Naive thymus-derived CD8-positive, alpha-beta T cell (primary cell): Measurements from ENCODE around the gene TIFAB. TPM values are rescaled to one million over a fixed set of nuclear protein-coding genes. Genes with fewer than 3 reads are reported as not detected.

ENCODE experiments used
- ATAC-seq, 2 donors: fragments of 150-1000 bp; cut with Tn5 transposase in 1 of 2; sonication (Bioruptor Pico), chemical (Tn5 transposase) in 1 of 2; 1 replicate in 1 of 2; 2 replicates in 1 of 2; pipeline ENCODE4 v1.10.0; 2021; ENCODE audit warnings: mild to moderate bottlenecking in 2 of 2, moderate library complexity in 2 of 2
- POLR2A ChIA-PET: fragments of 350-600 bp; sonication (Branson Sonifier 250); formaldehyde crosslinking; loops from one replicate; lab custom pipeline; 2021; ENCODE audit warnings: antibody characterized with exemption; lab: Charles Lee
- DNase-seq, 10 donors: peaks; one replicate each; pipeline versions ENCODE4 v3.0.0 to v3.0.0-alpha.2; 2020 to 2022
- H3K27ac Mint-ChIP-seq, 10 donors: one replicate each; pipeline ENCODE4 v1.8.0; 2020 to 2022; ENCODE audit warnings: mild to moderate bottlenecking in 10 of 10, mixed read lengths in 10 of 10, moderate library complexity in 4 of 10, inconsistent platforms in 1 of 10
- H3K27me3 Mint-ChIP-seq, 5 donors: one replicate each; pipeline ENCODE4 v1.8.0; 2021 to 2022; ENCODE audit warnings: mixed read lengths in 5 of 5
- H3K36me3 Mint-ChIP-seq, 3 donors: one replicate each; pipeline ENCODE4 v1.8.0; 2020 to 2022; ENCODE audit warnings: mixed read lengths in 3 of 3, mild to moderate bottlenecking in 2 of 3, inconsistent platforms in 1 of 3
- H3K4me1 Mint-ChIP-seq, 4 donors: one replicate each; pipeline ENCODE4 v1.8.0; 2021 to 2022; ENCODE audit warnings: mixed read lengths in 4 of 4
- H3K4me3 Mint-ChIP-seq, 10 donors: one replicate each; pipeline ENCODE4 v1.8.0; 2020 to 2022; ENCODE audit warnings: mild to moderate bottlenecking in 10 of 10, mixed read lengths in 10 of 10, moderate library complexity in 6 of 10, inconsistent platforms in 1 of 10
- H3K9me3 Mint-ChIP-seq, 9 donors: one replicate each; pipeline ENCODE4 v1.8.0; 2020 to 2022; ENCODE audit warnings: mixed read lengths in 9 of 9, mild to moderate bottlenecking in 3 of 9, inconsistent platforms in 1 of 9, moderate library complexity in 1 of 9
- polyA plus RNA-seq, 3 donors: library from polyadenylated mRNA; unstranded; fragments of 300-500 nt; fragmentation: Illumina TruSeq; gene quantifications; one replicate each; pipeline ENCODE4 v1.2.3, GENCODE V29; 2021
- total RNA-seq, 8 experiments: library from RNA in 2 of 8; stranded (reverse) in 2 of 8; gene quantifications; one replicate each; pipeline ENCODE4 v1.2.3 and lab custom pipeline; 2021 to 2026

TIFAB gene
- total and polyA plus RNA-seq, 5 experiments from 2014 or later, result not detected

- POLR2A ChIA-PET, result no interaction called here
- no peaks in the 10 kb centered on the region for H3K9me3 Mint-ChIP-seq
- DNase-seq (no peak), ATAC-seq (no peak)
- H3K4me3 Mint-ChIP-seq, result no peak overlapping the region
- peaks cover 5 to 26% (median 18%) of the 10 kb centered on the region in 5 donors for H3K27me3 Mint-ChIP-seq
- no peak overlapping the region for H3K27ac Mint-ChIP-seq
- no peaks in the 10 kb centered on the region for H3K36me3 Mint-ChIP-seq
- H3K4me1 Mint-ChIP-seq, result no peaks in the 10 kb centered on the region
Measured at GRCh38 chr5:135478938-135479337, 26.8 kb upstream of the TIFAB start.

- no peaks in the 10 kb centered on the region for H3K9me3 Mint-ChIP-seq
- ATAC-seq (no peak), DNase-seq (no peak)
- H3K4me1 Mint-ChIP-seq, result no peaks in the 10 kb centered on the region
- no peak overlapping the region for H3K27ac Mint-ChIP-seq
- H3K36me3 Mint-ChIP-seq, result no peaks in the 10 kb centered on the region
- peaks cover 5 to 22% (median 18%) of the 10 kb centered on the region in 5 donors for H3K27me3 Mint-ChIP-seq
- H3K4me3 Mint-ChIP-seq, result no peak overlapping the region
- POLR2A ChIA-PET, result no interaction called here
Measured at GRCh38 chr5:135477613-135478066, 25.5 kb upstream of the TIFAB start.

- Mint-ChIP-seq H3K4me1 (no peaks in the 10 kb centered on the region), H3K36me3 (no peaks in the 10 kb centered on the region), H3K27me3 (peaks cover 8 to 23% (median 21%) of the 10 kb centered on the region in 5 donors), H3K9me3 (no peaks in the 10 kb centered on the region), H3K27ac (peak overlapping the region in 1 of 10 donors; percentile 26), H3K4me3 (no peak overlapping the region)
- DNase-seq (no peak), ATAC-seq (no peak)
- POLR2A ChIA-PET, result no interaction called here
Measured at GRCh38 chr5:135476615-135477581, 24.7 kb upstream of the TIFAB start.

- no peak for DNase-seq
- H3K4me3 Mint-ChIP-seq, result no peak overlapping the region
- POLR2A ChIA-PET, result no interaction called here
Measured at GRCh38 chr5:135473956-135474670, 22.0 kb upstream of the TIFAB start.

GRCh38 chr5:135472141-135472540 is 20.0 kb upstream of the TIFAB start:
- Mint-ChIP-seq H3K4me1 (no peaks in the 10 kb centered on the region), H3K27ac (no peak overlapping the region), H3K27me3 (peaks cover 7 to 41% (median 19%) of the 10 kb centered on the region in 5 donors), H3K9me3 (no peaks in the 10 kb centered on the region), H3K36me3 (no peaks in the 10 kb centered on the region), H3K4me3 (no peak overlapping the region)
- ATAC-seq (no peak), DNase-seq (no peak)
- POLR2A ChIA-PET, result no interaction called here

More at GRCh38 chr5:135473956-135474670, 22.0 kb upstream of the TIFAB start:
- Mint-ChIP-seq H3K27ac (no peak overlapping the region), H3K9me3 (no peaks in the 10 kb centered on the region), H3K27me3 (peaks cover 5 to 29% (median 12%) of the 10 kb centered on the region in 5 donors), H3K4me1 (no peaks in the 10 kb centered on the region), H3K36me3 (no peaks in the 10 kb centered on the region)
- ATAC-seq, result no peak

- H3K27ac Mint-ChIP-seq, result no peak overlapping the region
- H3K9me3 Mint-ChIP-seq, result no peaks in the 10 kb centered on the region
- POLR2A ChIA-PET, result no interaction called here
- peaks cover 6 to 44% (median 20%) of the 10 kb centered on the region in 5 donors for H3K27me3 Mint-ChIP-seq
- DNase-seq (no peak), ATAC-seq (no peak)
- H3K36me3 Mint-ChIP-seq, result no peaks in the 10 kb centered on the region
- H3K4me1 Mint-ChIP-seq, result peaks cover 0 to under 1% (median 0%) of the 10 kb centered on the region in 4 donors
- no peak overlapping the region for H3K4me3 Mint-ChIP-seq
Measured at GRCh38 chr5:135471726-135472125, 19.6 kb upstream of the TIFAB start.

GRCh38 chr5:135469911-135470310 is 17.8 kb upstream of the TIFAB start:
- H3K27me3 Mint-ChIP-seq, result peaks cover 11 to 53% (median 32%) of the 10 kb centered on the region in 5 donors
- no peaks in the 10 kb centered on the region for H3K36me3 Mint-ChIP-seq
- ATAC-seq (no peak), DNase-seq (no peak)
- H3K9me3 Mint-ChIP-seq, result no peaks in the 10 kb centered on the region
- H3K27ac Mint-ChIP-seq, result no peak overlapping the region
- no peak overlapping the region for H3K4me3 Mint-ChIP-seq
- peaks cover 4 to 13% (median 8%) of the 10 kb centered on the region in 4 donors for H3K4me1 Mint-ChIP-seq
- POLR2A ChIA-PET, result no interaction called here

GRCh38 chr5:135468541-135468940 is 16.4 kb upstream of the TIFAB start:
- Mint-ChIP-seq H3K9me3 (no peaks in the 10 kb centered on the region), H3K27me3 (peaks cover 14 to 63% (median 34%) of the 10 kb centered on the region in 5 donors), H3K4me3 (no peak overlapping the region), H3K36me3 (no peaks in the 10 kb centered on the region), H3K4me1 (peaks cover 4 to 13% (median 8%) of the 10 kb centered on the region in 4 donors), H3K27ac (no peak overlapping the region)
- DNase-seq (no peak), ATAC-seq (no peak)
- POLR2A ChIA-PET, result no interaction called here

- Mint-ChIP-seq H3K4me3 (peak overlapping the region in 1 of 10 donors; percentile 8), H3K4me1 (peaks cover 4 to 13% (median 8%) of the 10 kb centered on the region in 4 donors), H3K9me3 (no peaks in the 10 kb centered on the region), H3K27ac (no peak overlapping the region), H3K36me3 (no peaks in the 10 kb centered on the region), H3K27me3 (peaks cover 14 to 65% (median 34%) of the 10 kb centered on the region in 5 donors)
- ATAC-seq (no peak), DNase-seq (peak in 1 of 10 donors; percentile 32)
- POLR2A ChIA-PET, result no interaction called here
Measured at GRCh38 chr5:135467871-135468485, 15.8 kb upstream of the TIFAB start.

GRCh38 chr5:135467051-135467625 is 15.0 kb upstream of the TIFAB start:
- DNase-seq (peak in 1 of 10 donors; percentile 57), ATAC-seq (no peak)
- Mint-ChIP-seq H3K27me3 (peaks cover 12 to 65% (median 32%) of the 10 kb centered on the region in 5 donors), H3K27ac (no peak overlapping the region), H3K4me3 (peak overlapping the region in 1 of 10 donors; percentile 29), H3K36me3 (no peaks in the 10 kb centered on the region), H3K9me3 (no peaks in the 10 kb centered on the region), H3K4me1 (peaks cover 4 to 16% (median 12%) of the 10 kb centered on the region in 4 donors)
- POLR2A ChIA-PET, result interaction anchor here (0.7 kb wide), 1 partner anchor 20 kb away, joined by 3 read pairs; no protein-coding TSS in a partner anchor

- Mint-ChIP-seq H3K27me3 (peaks cover 12 to 65% (median 32%) of the 10 kb centered on the region in 5 donors), H3K4me3 (peak overlapping the region; percentile 56 to 82 (median 72)), H3K27ac (peak overlapping the region in 2 of 10 donors; percentile 20 to 38), H3K36me3 (no peaks in the 10 kb centered on the region), H3K9me3 (no peaks in the 10 kb centered on the region), H3K4me1 (peaks cover 4 to 18% (median 12%) of the 10 kb centered on the region in 4 donors)
- peak; percentile 42 to 80 (median 60) for DNase-seq
- POLR2A ChIA-PET, result interaction anchor here (0.7 kb wide), 1 partner anchor 21 kb away, joined by 3 read pairs; no protein-coding TSS in a partner anchor
- ATAC-seq, result peak; percentile 77 to 88
Measured at GRCh38 chr5:135466178-135467050, 14.3 kb upstream of the TIFAB start.
